ENCODE measurements around the gene FLT1. TPM values are rescaled to one million over a fixed set of nuclear protein-coding genes. Genes with fewer than 3 reads are reported as not detected.

Gene FLT1
- total and polyA plus RNA-seq, 2 donors (not counting 1 experiment from before 2014, with no cell fraction given): 1.3 to 2.5 TPM

GRCh38 chr13:28322256-28322905 lies 172.5 kb downstream of the FLT1 start:
- H3K27me3 ChIP-seq (ENCODE audit: control insufficient read depth, insufficient read depth, low read length): no peaks in the 10 kb centered on the region
- no peak overlapping the region for H3K27ac ChIP-seq (ENCODE audit: insufficient read depth, low read length)
- no peak overlapping the region for H3K4me2 ChIP-seq (ENCODE audit: extremely low read depth, insufficient read depth, low read length)
- H3K4me3 ChIP-seq (replicated peaks in 1 of 4; ENCODE audit: control extremely low read depth in 1 of 4, insufficient read depth in 1 of 4, low read depth in 3 of 4, low read length in 4 of 4): no peak overlapping the region
- no peaks in the 10 kb centered on the region for H3K79me2 ChIP-seq (ENCODE audit: control insufficient read depth, insufficient read depth, low read length)
- peak in 1 of 2 donors; percentile 41 for DNase-seq (ENCODE audit: low read depth in 2 of 2)
- H2AFZ ChIP-seq (ENCODE audit: low read length): no peak overlapping the region
- H3K36me3 ChIP-seq (ENCODE audit: control insufficient read depth, insufficient read depth, low read length): no peaks in the 10 kb centered on the region
- TF ChIP-seq CTCF (conservative IDR thresholded peaks at IDR 0.05 in 1 of 2, IDR thresholded peaks at IDR 0.05 in 1 of 2; ENCODE audit: low read depth in 1 of 2, low read length in 2 of 2): no peak
- H3K4me1 ChIP-seq (ENCODE audit: control insufficient read depth, extremely low read depth, insufficient read depth, low read length): no peaks in the 10 kb centered on the region
- no peaks in the 10 kb centered on the region for H3K9me3 ChIP-seq (ENCODE audit: control insufficient read depth, insufficient read depth, low read depth, low read length)
- H4K20me1 ChIP-seq (ENCODE audit: control insufficient read depth, extremely low read depth, insufficient read depth, low read length): no peaks in the 10 kb centered on the region
- H3K9ac ChIP-seq (ENCODE audit: insufficient read depth, low read length): no peak overlapping the region

- Histone ChIP-seq H3K36me3 (ENCODE audit: control insufficient read depth, insufficient read depth, low read length) (no peaks in the 10 kb centered on the region), H3K27ac (ENCODE audit: insufficient read depth, low read length) (no peak overlapping the region), H3K27me3 (ENCODE audit: control insufficient read depth, insufficient read depth, low read length) (no peaks in the 10 kb centered on the region), H3K4me3 (replicated peaks in 1 of 4; ENCODE audit: control extremely low read depth in 1 of 4, insufficient read depth in 1 of 4, low read depth in 3 of 4, low read length in 4 of 4) (no peak overlapping the region), H3K9ac (ENCODE audit: insufficient read depth, low read length) (no peak overlapping the region), H3K4me1 (ENCODE audit: control insufficient read depth, extremely low read depth, insufficient read depth, low read length) (no peaks in the 10 kb centered on the region), H2AFZ (ENCODE audit: low read length) (no peak overlapping the region), H3K4me2 (ENCODE audit: extremely low read depth, insufficient read depth, low read length) (no peak overlapping the region), H3K79me2 (ENCODE audit: control insufficient read depth, insufficient read depth, low read length) (no peaks in the 10 kb centered on the region), H4K20me1 (ENCODE audit: control insufficient read depth, extremely low read depth, insufficient read depth, low read length) (no peaks in the 10 kb centered on the region), H3K9me3 (ENCODE audit: control insufficient read depth, insufficient read depth, low read depth, low read length) (no peaks in the 10 kb centered on the region)
- no peak for TF ChIP-seq CTCF (conservative IDR thresholded peaks at IDR 0.05 in 1 of 2, IDR thresholded peaks at IDR 0.05 in 1 of 2; ENCODE audit: low read depth in 1 of 2, low read length in 2 of 2)
- no peak for TF ChIP-seq EZH2 (IDR thresholded peaks at IDR 0.05; ENCODE audit: low read length, missing control alignments)
- DNase-seq (ENCODE audit: low read depth in 2 of 2): peak in 1 of 2 donors; percentile 6
Observed at GRCh38 chr13:28321756-28322155, 173.2 kb downstream of the FLT1 start.

DNA sequence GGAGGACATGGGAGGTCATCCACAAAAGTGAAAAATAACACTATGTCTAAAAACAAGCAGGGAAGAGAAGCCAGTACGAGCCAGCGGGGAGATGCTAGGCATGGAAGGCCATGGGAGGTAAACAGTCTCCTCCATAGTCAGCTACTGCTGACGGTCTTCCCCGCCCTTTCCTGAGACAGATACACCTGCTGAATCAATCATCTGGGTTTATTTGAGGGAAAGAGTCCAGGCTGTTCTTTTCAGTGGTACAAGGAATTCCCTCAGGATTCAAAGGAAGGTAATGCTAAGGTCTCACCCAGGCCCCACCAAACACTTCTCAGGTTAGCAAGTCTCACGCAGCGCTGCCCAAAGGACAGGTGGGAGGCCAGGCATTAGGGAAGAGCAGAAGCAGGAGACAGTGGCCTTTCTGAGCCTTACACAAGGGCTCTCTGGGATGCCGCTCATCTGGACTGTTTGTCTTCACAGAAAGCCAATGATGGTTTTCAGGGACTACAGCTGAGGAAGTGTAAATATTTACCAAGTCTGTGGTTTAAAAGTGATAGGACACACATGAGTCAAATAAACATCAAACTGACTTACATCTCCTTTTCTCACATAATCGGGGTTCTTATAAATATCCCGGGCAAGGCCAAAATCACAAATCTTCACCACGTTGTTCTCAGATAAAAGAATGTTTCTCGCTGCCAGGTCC lies 173.9 kb downstream of the FLT1 start:
- H3K4me2 ChIP-seq (ENCODE audit: extremely low read depth, insufficient read depth, low read length): no peak overlapping the region
- no peak overlapping the region for H3K4me3 ChIP-seq (replicated peaks in 1 of 4; ENCODE audit: control extremely low read depth in 1 of 4, insufficient read depth in 1 of 4, low read depth in 3 of 4, low read length in 4 of 4)
- no peaks in the 10 kb centered on the region for H3K9me3 ChIP-seq (ENCODE audit: control insufficient read depth, insufficient read depth, low read depth, low read length)
- no peak overlapping the region for H3K27ac ChIP-seq (ENCODE audit: insufficient read depth, low read length)
- H2AFZ ChIP-seq (ENCODE audit: low read length): no peak overlapping the region
- no peaks in the 10 kb centered on the region for H3K36me3 ChIP-seq (ENCODE audit: control insufficient read depth, insufficient read depth, low read length)
- H3K4me1 ChIP-seq (ENCODE audit: control insufficient read depth, extremely low read depth, insufficient read depth, low read length): no peaks in the 10 kb centered on the region
- DNase-seq (ENCODE audit: low read depth in 2 of 2): peak in 1 of 2 donors; percentile 31
- H3K9ac ChIP-seq (ENCODE audit: insufficient read depth, low read length): no peak overlapping the region
- H3K79me2 ChIP-seq (ENCODE audit: control insufficient read depth, insufficient read depth, low read length): no peaks in the 10 kb centered on the region
- TF ChIP-seq CTCF (conservative IDR thresholded peaks at IDR 0.05 in 1 of 2, IDR thresholded peaks at IDR 0.05 in 1 of 2; ENCODE audit: low read depth in 1 of 2, low read length in 2 of 2) (no peak), EZH2 (IDR thresholded peaks at IDR 0.05; ENCODE audit: low read length, missing control alignments) (no peak)
- H4K20me1 ChIP-seq (ENCODE audit: control insufficient read depth, extremely low read depth, insufficient read depth, low read length): no peaks in the 10 kb centered on the region
- no peaks in the 10 kb centered on the region for H3K27me3 ChIP-seq (ENCODE audit: control insufficient read depth, insufficient read depth, low read length)

All from fibroblast of lung (primary cell).